IMR-90 (cell line): ENCODE results near the gene OVCH1. TPM values are rescaled to one million over a fixed set of nuclear protein-coding genes. Genes with fewer than 3 reads are reported as not detected.
"Not testable (repeated sequence)": the region's sequence is repeated elsewhere in the genome, so short reads cannot be mapped to it uniquely, and the experiment has no call there.

Experiments used
- ATAC-seq: fragments of 200-7000 bp; cut with Tn5 transposase; 2 replicates; pipeline ENCODE4 v1.9.1; 2020; ENCODE audit warnings: low read depth, mild to moderate bottlenecking, moderate library complexity
- BruUV-seq: library from RNA; stranded (reverse); fragments of 400-500 nt; replicated peaks from 2 replicates; lab custom pipeline; 2021; lab: Mats Ljungman, UMichigan
- CTCF ChIA-PET: fragments of 300-600 bp; formaldehyde crosslinking; extraction: SDS; loops from one replicate; lab custom pipeline; 2021; ENCODE audit warnings: antibody characterized with exemption; lab: Yijun Ruan, JAX
- POLR2A ChIA-PET: fragments of 300-600 bp; sonication (Branson Sonifier 250); formaldehyde crosslinking; loops from one replicate; lab custom pipeline; 2022; ENCODE audit warnings: antibody characterized with exemption; ENCODE audit not compliant: unreplicated experiment; lab: Charles Lee
- DNase-seq: peaks from one replicate; pipeline ENCODE4 v3.0.0; 2013
- H2AFZ ChIP-seq: replicated peaks from 2 replicates; pipeline ENCODE3; 2013; ENCODE audit warnings: low read length, mild to moderate bottlenecking; ENCODE audit not compliant: poor library complexity
- H2AK5ac ChIP-seq: 2 replicates; pipeline ENCODE4 v1.6.1; 2013; ENCODE audit warnings: low read depth, low read length, inconsistent platforms
- H2AK9ac ChIP-seq: replicated peaks from 2 replicates; pipeline ENCODE3; 2013; ENCODE audit warnings: mild to moderate bottlenecking, low read depth, low read length, moderate library complexity; ENCODE audit not compliant: poor library complexity
- H2BK120ac ChIP-seq: 2 replicates; pipeline ENCODE4 v1.6.1; 2013; ENCODE audit warnings: low read depth, low read length, inconsistent platforms
- H2BK15ac ChIP-seq: 3 replicates; pipeline ENCODE4 v1.6.1; 2013; ENCODE audit warnings: low read depth, low read length, inconsistent platforms
- H2BK20ac ChIP-seq: 2 replicates; pipeline ENCODE4 v1.6.1; 2013; ENCODE audit warnings: low read depth, mild to moderate bottlenecking, inconsistent platforms, low read length, moderate library complexity
- H2BK5ac ChIP-seq: 2 replicates; pipeline ENCODE4 v1.6.1; 2013; ENCODE audit warnings: mild to moderate bottlenecking, low read depth, low read length, inconsistent platforms; ENCODE audit not compliant: poor library complexity, severe bottlenecking
- H3K14ac ChIP-seq: replicated peaks from 2 replicates; pipeline ENCODE4 v1.6.1; 2013; ENCODE audit warnings: low read depth, low read length, inconsistent platforms
- H3K18ac ChIP-seq: 2 replicates; pipeline ENCODE4 v1.6.1; 2013; ENCODE audit warnings: low read depth, low read length, control low read depth
- H3K23ac ChIP-seq: 2 replicates; pipeline ENCODE4 v1.6.1; 2013; ENCODE audit warnings: low read depth, low read length, inconsistent platforms
- H3K27ac ChIP-seq: 2 replicates; pipeline ENCODE4 v1.5.1; 2013; ENCODE audit warnings: mild to moderate bottlenecking, control low read depth, low read length; ENCODE audit not compliant: insufficient read depth
- H3K27me3 ChIP-seq: 2 replicates; pipeline ENCODE4 v1.6.1; 2013; ENCODE audit warnings: low read length; ENCODE audit not compliant: control insufficient read depth, insufficient read depth
- H3K36me3 ChIP-seq: 2 replicates; pipeline ENCODE4 v1.6.1; 2013; ENCODE audit warnings: low read length, mixed read lengths; ENCODE audit not compliant: control insufficient read depth, insufficient read depth
- H3K4ac ChIP-seq: 2 replicates; pipeline ENCODE4 v1.6.1; 2013; ENCODE audit warnings: low read depth, low read length, inconsistent platforms
- H3K4me1 ChIP-seq: 2 replicates; pipeline ENCODE4 v1.6.1; 2013; ENCODE audit warnings: low read length, mixed read lengths; ENCODE audit not compliant: control insufficient read depth, insufficient read depth
- H3K4me2 ChIP-seq: 2 replicates; pipeline ENCODE4 v1.6.1; 2013; ENCODE audit warnings: low read depth, mild to moderate bottlenecking, control low read depth, low read length, moderate library complexity
- H3K4me3 ChIP-seq: 2 replicates; pipeline ENCODE4 v1.5.1; 2013; ENCODE audit warnings: low read depth, mild to moderate bottlenecking, control low read depth, low read length, moderate library complexity; ENCODE audit not compliant: insufficient read depth
- H3K56ac ChIP-seq: 2 replicates; pipeline ENCODE4 v1.6.1; 2013; ENCODE audit warnings: low read length, inconsistent platforms; ENCODE audit not compliant: insufficient read depth; ENCODE audit errors: extremely low read depth
- H3K79me1 ChIP-seq, 2 experiments: 2 replicates each; pipeline ENCODE4 v1.6.1; 2013; ENCODE audit warnings: low read length in 2 of 2, inconsistent platforms in 1 of 2, low read depth in 1 of 2
- H3K9ac ChIP-seq: 2 replicates; pipeline ENCODE4 v1.6.1; 2013; ENCODE audit warnings: low read depth, low read length, control low read depth
- H3K9me1 ChIP-seq: 2 replicates; pipeline ENCODE4 v1.6.1; 2013; ENCODE audit warnings: low read length, inconsistent platforms; ENCODE audit not compliant: insufficient read depth
- H3K9me3 ChIP-seq: 2 replicates; pipeline ENCODE4 v1.6.1; 2013; ENCODE audit warnings: low read length; ENCODE audit not compliant: control insufficient read depth, insufficient read depth
- H4K20me1 ChIP-seq: 2 replicates; pipeline ENCODE4 v1.6.1; 2013; ENCODE audit warnings: low read length, inconsistent platforms; ENCODE audit not compliant: insufficient read depth
- H4K5ac ChIP-seq: 2 replicates; pipeline ENCODE4 v1.6.1; 2013; ENCODE audit warnings: mild to moderate bottlenecking, low read depth, low read length, control low read depth
- H4K8ac ChIP-seq, 2 experiments: 2 replicates each; pipeline ENCODE4 v1.6.1; 2013; ENCODE audit warnings: low read depth in 2 of 2, low read length in 2 of 2, control low read depth in 1 of 2, inconsistent platforms in 1 of 2
- H4K91ac ChIP-seq: 2 replicates; pipeline ENCODE4 v1.6.1; 2013; ENCODE audit warnings: low read depth, low read length, inconsistent platforms; ENCODE audit not compliant: insufficient read depth
- WGBS, 2 experiments: methylation state at CpG; one replicate each; pipeline versions ENCODE4 v1.1.5 to v1.1.7; 2013; ENCODE audit warnings: missing lambda C conversion rate in 2 of 2; ENCODE audit not compliant: insufficient read length in 1 of 2; ENCODE audit errors: extremely low coverage in 2 of 2; 5-methylcytosine and 5-hydroxymethylcytosine counted together
- dilution Hi-C: fragments of 300-500 bp; cut with HindIII; formaldehyde crosslinking; loops from one replicate; pipeline ENCODE4 v1.14.3; 2018; ENCODE audit warnings: low sequenced_read_pairs; ENCODE audit not compliant: unreplicated experiment
- in situ Hi-C: fragments of 300-500 bp; cut with MboI; formaldehyde crosslinking; loops from 3 replicates; pipeline ENCODE4 v1.14.3; 2019; ENCODE audit warnings: low sequenced_read_pairs, inconsistent platforms, mixed read lengths
- intact Hi-C: fragments of 100-400 bp; cut with micrococcal nuclease; formaldehyde crosslinking; loops from 2 replicates; pipeline ENCODE4 v1.10.0; 2022
- polyA plus RNA-seq, 3 experiments: library from polyadenylated mRNA; depleted of rRNA; stranded (reverse); fragments of >200 nt; gene quantifications; 2 replicates each; pipeline ENCODE4 v1.2.3, GENCODE V29; 2012; ENCODE audit warnings: low replicate concordance in 1 of 3
- total RNA-seq: library from RNA; depleted of rRNA; stranded (reverse); fragments of >200 nt; gene quantifications from 2 replicates; pipeline ENCODE4 v1.2.3, GENCODE V29; 2012

Gene OVCH1
- total and polyA plus RNA-seq, 2 of the 4 experiments (the other 2 are of a cell fraction): 0.05 to 0.18 TPM

- H3K14ac ChIP-seq, H4K20me1 ChIP-seq, H3K79me1 ChIP-seq, H2BK15ac ChIP-seq, H3K9ac ChIP-seq, POLR2A ChIA-PET, intact Hi-C loops, H3K4ac ChIP-seq, H3K27me3 ChIP-seq, H3K9me1 ChIP-seq, H3K36me3 ChIP-seq, CTCF ChIA-PET, H3K9me3 ChIP-seq, dilution Hi-C loops, H4K91ac ChIP-seq, H2BK5ac ChIP-seq, H3K4me3 ChIP-seq, H3K18ac ChIP-seq, BruUV-seq, H2AK9ac ChIP-seq, H2BK120ac ChIP-seq, in situ Hi-C loops, H4K8ac ChIP-seq, H3K56ac ChIP-seq, H3K4me1 ChIP-seq, H2AFZ ChIP-seq, H4K5ac ChIP-seq, H2BK20ac ChIP-seq, H3K27ac ChIP-seq, H2AK5ac ChIP-seq, H3K4me2 ChIP-seq, H3K23ac ChIP-seq: not testable (repeated sequence)
- DNase-seq: peak; percentile 19
- 20% methylated on average over 1 of the region's 3 CpGs; no CpG with 5 or more reads in 1 of the 2 experiments for WGBS, 2 experiments
- peak; percentile 63; the same call in 1 of the 2 replicates for ATAC-seq
These were observed 107.1 kb downstream of the OVCH1 start for GRCh38 chr12:29390419-29390818.
